Activated CD8-positive, alpha-beta memory T cell treated with anti-CD3 and anti-CD28 coated beads for 1 hour (primary cell): ENCODE measurements around the gene CHCHD3.
A peak's percentile ranks its signal among the peaks of the same experiment; 100 is the strongest.

Experiments used
- DNase-seq, 2 donors: peaks; one replicate each; pipeline ENCODE4 v3.0.0-alpha.2; 2020; ENCODE audit warnings: low read depth in 1 of 2; ENCODE audit errors: extremely low read depth in 1 of 2

Gene CHCHD3

DNA sequence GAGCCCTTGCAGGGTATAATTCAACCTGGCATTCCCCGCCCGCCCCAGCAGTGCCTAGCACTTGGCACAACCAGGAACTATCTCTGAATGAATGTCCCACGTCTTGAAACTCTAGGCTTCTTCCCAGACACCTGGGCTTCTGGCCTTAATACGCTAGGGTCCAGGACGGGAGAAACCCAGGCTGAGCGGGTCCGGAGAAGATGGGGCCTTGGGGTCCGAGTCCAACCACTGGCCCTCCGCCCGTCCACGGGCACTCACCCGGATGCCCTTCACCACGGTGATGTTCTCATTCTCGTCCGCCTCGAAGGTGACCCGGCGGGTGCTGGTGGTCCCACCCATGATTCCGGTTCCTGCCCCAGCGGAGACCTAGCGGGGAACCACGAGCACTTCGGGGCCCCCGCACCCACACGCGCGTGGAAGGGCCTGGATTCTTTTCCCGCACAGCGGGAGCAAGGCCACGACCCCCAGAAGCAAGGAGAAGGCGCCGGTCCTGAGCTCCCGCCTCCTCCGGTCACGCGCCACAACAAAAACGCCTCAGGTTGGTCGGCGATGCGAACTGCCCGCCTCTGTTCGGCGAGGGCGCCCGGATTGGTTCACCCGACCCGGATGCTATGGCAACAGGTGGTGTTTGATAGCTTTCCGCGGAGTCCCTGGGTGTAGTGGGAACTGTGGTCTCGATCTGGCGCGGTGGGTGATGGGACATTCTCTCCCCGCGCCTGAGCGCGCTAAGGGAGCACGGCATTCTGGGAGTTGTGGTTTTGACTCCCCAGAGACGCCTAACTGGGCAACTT lies at the start of gene CHCHD3:
Gene CHCHD3 (minus strand): TSS at position 492 of the 791 bp plus-strand sequence. CDS start 153 bp downstream, at position 339.
- peak; percentile 89 to 92 for DNase-seq

DNA sequence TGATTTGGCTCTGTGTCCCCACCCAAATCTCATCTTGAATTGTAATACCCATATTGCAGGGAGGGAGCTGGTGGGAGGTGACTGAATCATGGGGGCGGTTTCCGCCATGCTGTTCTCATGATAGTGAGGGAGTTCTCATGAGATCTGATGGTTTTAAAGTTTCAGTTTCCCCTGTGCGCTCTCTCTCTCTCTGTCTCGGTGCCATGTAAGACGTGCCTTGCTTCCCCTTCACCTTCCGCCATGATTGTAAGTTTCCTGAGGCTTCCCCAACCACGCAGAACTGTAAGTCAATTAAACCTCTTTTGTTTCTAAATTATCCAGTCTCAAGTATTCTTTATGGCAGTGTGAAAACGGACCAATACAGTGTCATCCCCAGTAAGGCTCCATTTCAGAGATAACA lies 48.3 kb upstream of the CHCHD3 start:
- no peak for DNase-seq

DNA sequence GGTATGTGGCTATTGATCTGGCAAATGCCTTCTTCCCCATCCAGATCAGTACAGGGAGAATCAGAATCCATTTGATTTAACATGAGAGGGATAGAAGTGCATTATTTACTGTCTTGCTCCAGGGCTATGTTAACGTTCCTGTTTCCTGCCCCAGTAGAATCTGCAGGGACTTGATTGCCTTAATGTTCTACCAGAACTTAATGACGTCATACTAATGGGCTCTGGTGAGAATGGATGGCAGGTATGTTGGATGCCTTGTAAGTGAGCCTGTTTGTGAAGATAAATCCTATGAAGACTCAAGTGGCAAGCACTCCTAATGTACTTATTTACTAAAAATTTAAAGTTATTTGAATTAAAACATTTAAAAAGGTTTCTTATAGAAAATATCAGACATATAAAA lies 44.5 kb upstream of the CHCHD3 start:
- no peak for DNase-seq

DNA sequence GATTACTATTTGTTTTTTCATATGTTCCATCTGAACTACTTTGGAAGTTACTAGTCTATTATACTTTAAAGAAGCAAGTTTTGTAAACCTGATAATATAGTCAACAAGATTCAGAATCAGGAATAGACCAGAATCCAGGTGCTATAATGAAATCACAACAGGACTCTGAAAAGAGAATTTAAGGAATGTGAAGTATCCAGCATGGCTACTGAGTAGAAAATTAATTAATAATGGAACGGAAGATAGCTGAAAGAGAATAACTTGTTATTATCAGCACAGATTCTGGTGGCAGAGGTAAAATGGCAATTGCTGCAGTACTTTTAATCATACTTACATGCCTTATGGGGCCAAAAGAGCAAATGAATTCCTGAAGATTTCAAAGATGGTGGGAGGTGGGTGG lies 43.1 kb upstream of the CHCHD3 start:
- DNase-seq, result no peak

DNA sequence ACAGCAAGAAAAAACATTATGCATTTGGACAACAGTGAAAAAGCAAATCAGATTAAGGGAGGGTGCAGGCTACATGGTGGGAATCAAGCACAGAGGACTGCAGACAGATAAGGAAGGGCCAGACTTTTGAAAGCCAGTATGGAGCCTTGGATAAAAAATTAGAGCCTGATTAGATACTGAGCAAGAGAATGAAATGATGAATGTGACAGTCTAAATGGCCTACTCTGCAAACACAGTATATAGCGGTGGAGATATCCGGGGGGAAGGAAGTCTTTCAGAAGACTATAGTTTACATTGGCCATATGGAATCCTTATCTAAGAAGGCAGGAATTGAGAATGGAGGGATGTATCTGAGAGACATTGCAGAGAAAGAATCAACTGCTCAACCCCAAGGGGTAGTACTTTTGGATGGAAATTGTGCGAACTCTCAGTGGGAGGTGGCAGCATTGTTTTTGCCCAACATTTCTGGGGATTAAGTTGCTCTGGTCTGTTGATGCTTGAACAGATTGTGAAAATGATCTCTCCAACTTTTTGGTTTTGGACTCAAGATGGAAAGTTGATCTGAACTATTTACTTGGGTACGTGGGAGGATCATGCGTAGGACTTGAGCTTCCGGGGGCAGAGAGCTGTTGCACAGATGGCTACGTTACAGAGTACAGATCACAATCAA lies 39.4 kb upstream of the CHCHD3 start:
- DNase-seq, result no peak

DNA sequence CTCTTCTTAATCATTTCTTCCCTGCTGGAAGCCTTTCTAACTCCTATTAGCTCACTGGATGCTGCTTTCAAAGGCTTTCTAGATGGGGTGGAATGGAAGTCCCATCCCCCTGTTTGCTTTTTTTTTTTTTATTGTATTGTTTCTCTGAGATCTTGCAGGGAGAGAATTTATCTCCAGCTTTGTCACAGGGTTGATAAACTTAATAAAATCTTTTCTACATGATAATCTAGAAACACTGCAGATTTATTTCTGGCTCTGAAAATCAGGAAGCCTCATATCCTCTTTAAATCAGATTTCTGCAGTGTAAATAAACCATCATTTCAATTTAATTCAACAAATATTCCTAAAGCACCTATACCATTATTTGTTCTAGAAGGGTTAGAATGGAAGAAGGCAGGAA lies 37.2 kb upstream of the CHCHD3 start:
- no peak for DNase-seq

DNA sequence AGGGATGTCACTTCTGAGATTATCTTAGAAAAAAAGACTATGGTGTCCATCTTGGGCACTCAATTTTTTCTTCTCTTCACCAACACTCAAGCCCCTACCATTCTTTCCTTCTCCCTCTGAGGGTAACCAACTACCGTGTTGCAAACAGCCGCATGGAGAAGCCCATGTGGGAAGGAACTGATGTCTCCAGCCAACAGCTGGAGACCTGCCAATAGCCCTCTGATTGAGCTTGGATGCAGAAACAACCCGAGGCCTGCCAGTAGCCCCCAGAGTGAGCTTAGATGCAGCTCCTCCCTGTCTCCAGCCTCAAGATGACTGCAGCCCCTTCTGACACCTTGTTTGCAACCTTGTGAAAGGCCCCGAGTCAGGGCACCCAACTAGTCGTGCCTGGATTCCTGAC lies 36.4 kb upstream of the CHCHD3 start:
- DNase-seq, result no peak

DNA sequence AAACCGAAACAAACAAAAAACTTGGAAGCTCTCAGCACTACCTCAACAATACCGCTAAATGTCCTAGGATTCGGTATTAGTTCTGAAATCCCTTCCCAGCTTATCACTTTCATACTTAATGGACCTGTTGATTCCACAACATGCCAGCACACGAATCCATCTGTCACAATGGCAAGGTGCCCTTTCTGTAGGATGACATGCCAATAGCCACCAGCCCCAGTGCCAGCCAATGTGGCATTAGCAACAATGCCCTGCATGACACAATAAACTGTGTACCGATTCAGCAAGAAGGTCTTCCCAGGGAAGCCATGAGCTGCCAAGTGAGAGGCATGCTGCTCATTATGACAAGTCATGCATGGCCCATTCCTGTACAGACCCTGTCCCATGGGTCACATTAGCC lies 35.6 kb upstream of the CHCHD3 start:
- no peak for DNase-seq

DNA sequence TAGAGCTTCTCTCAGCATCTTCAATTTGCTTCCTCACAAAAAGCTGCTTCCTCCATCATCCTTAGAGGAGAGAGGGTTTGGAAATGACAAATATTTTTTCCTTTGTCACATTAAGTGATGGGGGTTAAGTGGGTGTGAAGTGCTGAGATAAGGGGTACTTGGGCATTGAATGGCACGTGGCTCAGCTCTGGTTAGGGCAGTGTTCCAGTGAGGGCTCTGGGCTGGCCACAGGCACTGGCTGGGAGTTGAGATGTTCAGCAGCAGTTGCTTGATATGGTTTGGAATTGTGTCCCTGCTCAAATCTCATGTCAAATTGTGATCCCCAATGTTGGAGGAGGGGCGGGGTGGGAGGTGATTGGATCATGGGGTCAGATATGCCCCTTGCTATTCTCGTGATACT lies 33.7 kb upstream of the CHCHD3 start:
- DNase-seq, result no peak

DNA sequence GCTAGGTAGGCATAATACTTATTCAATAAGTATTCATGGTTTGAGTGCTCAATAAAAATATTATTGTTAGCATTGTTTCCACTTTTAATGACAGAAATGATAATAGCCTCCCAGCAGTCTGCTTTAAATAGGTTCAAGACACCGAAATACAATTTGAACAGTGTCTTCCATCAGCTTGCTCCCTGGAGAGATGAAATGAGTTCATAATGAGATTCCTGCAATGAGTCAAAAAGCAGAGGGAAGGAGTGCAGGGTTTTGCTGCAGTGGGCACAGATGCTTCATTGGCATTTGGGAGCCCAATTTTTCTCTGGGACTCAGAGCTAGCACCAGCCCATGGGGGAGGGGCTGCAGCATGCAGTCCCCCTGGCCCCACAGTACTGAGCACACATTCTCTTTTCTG lies 32.6 kb upstream of the CHCHD3 start:
- DNase-seq, result no peak

DNA sequence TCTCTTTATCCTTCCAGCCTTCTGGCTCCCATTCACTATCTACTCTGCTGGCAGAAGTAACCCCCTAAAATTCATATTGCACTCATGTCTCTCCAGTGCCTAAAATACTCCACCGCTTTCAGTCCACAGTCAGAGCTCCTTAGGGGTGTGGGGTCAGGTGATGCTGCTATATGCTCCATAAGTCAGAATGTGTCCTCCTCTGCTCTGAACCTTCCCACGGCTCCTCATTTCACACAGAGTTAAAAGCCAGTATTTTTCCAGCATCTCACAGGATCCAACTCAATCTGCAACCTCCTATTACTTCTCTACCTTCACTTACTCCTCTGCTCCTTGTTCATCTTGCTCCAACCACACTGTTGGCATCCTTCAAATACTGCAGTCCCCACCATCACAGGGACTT lies 31.1 kb upstream of the CHCHD3 start:
- no peak for DNase-seq

DNA sequence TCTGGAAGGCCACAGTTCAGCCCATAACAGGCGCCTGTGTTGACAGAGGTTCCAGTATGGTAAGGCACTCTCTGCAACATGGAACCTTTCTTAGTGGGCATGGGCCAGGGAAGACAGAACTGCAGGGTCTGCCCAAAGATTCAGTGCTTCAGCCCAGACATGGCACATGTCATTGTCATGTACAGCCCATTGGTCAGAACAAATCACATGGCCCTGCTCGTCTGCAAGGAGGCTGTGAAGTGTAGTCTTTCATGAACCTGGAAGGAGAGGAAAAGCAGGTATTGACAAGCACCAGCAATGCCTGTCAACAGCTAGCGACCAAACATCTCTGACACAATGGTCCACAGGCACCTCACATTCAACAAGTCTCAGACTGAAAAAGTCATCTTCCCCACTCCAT lies 30.4 kb upstream of the CHCHD3 start:
- no peak for DNase-seq

DNA sequence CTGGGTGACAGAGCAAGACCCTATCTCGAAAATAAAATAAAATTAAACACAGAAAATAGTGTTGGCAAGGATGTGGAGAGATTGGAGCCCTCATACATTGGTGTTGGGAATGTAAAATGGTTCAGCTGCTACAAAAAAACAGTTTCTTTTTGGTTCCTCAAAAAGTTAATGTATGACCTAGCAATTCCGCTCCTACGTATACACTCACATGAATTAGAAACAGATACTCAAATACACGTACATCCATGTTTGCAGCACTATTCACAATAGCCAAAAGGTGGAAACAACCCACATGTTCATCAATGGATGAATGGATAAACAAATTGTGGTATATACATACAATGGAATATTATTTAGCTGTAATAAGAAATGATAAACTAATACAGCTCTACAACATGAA lies 28.4 kb upstream of the CHCHD3 start:
- no peak for DNase-seq

DNA sequence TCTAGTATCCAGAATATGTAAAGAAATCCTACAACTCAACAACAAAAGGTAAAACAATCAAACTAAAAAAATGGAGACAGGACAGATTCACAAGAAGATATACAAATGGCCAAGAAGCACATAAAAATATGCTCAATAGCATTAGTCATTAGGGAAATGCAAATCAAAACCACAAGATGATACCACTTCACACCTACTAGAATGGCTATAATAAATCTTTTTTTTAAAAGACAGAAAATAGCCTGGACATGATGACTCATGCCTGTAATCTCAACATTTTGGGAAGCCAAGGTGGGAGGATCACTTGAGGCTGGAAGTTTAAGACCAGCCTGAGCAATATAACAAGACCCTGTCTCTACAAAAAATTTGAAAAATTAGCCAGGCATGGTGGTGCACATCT lies 27.9 kb upstream of the CHCHD3 start:
- DNase-seq, result no peak

DNA sequence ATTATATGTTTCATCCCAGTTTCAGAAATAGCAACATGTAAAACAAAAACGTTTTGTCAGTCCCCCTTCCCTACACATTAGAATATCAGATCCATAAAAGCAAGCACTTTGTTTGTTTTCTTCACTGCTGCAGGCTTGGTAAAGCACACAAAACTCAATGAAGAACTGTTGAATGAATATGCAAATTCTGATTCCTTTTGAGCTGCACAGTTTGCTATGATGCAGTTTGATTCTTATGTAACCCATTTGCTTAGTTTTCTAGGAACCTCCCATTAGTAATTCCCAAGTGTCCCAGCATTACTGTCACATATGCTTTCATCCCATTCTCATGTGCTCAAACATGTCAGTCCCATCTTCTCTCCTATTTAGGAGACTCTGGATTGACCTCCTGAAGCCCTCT lies 26.1 kb upstream of the CHCHD3 start:
- no peak for DNase-seq

DNA sequence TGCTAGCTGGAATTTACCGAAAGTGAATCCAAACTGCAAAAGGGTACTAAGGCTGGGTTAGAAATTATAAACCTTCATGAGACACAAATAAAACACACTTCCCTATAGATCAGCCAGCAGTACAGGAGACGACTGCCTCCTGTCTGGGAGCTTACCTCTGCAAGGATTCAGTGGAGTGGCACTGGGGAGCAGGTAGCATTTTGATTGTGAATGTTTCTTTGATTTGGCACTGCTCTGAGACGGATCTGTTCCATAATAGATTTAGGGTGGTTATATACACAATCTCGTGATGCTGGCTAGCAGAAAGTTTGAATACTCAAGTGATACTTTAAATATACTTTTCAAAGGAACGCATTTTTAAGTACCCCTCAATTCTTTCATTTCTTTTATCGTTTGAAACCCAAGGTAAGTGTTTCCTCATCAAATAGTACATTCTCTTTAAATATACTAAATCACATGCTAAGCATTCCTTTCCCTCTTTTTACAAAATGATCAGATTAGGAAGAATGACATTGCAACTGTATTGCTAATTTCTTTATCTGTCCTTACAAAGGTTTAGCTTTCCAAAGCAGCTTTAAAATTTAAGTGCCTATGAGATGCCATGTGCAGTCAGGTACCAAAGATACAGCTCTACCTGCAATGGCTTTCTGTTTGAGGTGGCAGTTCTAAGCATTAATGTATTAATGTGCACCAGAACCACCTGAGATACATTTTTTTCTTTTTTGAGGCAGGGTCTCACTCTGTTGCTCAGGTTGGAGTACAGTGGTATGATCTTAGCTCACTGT lies 20.6 kb upstream of the CHCHD3 start:
- no peak for DNase-seq

DNA sequence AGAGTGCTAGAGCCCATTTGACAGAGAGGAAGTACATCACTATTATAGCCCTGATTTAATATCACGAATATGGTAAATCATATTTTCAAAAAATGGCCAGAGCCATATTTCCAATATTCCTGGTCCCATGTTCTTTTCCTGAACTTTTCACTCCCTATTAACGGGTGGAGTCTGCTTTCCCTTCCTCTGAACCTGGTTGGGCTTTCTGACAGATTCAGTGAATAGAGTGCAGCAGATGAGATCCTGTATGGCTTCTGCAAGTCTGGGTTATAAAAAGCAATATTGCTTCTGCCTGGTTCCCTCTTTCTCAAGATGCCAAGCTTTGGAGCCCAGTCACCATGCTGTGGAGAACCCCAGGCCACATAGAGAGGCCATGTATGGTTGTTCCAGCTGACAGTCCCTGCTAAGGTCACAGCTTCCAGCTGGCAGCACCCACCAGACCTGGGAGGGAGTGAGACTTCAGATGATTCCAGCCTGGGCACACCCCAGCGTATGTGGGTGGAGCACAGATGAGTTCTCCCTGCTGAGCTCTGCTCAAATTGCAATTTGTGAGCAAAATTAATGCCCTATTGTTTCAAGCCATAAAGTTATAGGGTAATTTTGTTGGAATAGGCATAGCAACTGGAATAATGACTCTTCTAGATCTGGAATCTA lies 17.9 kb upstream of the CHCHD3 start:
- no peak for DNase-seq

DNA sequence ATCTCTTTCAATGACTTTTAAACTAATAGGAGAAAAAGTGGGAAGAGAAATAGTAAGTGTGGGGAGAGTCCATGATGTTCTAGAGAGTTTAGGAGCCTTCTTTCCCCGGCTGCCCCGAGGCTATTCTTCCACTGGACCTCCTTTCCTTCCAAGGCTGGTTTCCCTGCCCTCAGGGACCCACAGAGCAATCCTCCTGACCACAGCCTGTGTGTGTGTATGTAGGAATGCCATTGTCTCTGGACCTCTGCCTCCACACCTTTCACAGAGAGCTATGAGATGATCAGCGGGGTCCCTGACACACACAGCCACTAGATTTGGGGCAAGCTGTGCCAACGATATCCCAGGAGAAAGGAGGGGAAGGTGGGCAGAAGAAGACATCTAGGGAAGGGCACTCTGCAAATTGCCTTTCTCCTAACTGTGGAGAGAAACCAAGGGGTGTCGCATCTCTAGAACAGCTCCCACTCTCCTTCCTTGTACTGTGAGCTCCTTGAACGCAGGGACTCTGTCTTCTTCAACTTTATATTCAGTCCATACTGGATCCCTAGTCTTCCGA lies 13.3 kb upstream of the CHCHD3 start:
- DNase-seq, result no peak

DNA sequence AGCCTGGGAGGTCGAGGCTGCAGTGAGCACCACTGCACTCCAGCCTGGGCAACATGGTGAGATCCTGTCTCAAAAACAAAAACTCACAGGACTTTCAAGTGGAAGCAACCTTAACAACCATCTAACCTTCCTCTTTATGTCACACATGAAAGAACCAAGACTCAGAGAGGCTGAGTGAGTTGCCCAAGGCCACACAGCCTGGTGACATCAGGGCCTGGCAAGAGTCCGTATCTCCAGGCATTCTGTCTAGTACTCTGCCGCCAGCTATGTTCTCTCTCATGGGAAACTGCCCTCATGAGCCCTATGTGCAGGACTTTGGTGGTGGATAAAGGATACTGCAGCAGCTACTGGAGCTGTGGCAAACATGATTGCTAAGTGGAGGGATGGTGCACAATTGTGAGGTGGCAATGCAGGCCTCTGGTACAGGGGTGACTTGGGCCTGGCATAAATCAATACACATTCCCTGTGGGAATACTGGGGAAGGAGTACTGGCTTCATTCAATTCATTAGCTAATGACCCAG lies 10.1 kb upstream of the CHCHD3 start:
- DNase-seq, result no peak

DNA sequence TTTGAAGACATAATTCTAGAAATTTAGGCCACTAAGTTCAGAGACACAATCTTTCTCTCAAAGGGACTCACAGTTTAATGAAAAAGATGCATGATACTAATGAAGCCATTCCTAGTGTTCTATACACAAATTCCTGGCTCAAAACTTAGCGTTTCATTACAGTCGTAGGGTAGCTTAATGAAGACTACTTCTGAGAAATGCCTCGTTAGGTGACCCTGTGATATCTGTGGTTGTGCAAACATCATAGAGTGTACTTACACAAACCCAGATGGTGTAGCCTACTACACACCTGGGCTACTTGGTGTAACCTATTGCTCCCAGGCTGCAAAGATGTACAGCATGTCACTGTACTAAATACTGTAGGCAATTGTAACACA lies 488 bp upstream of the CHCHD3 start:
- no peak for DNase-seq

DNA sequence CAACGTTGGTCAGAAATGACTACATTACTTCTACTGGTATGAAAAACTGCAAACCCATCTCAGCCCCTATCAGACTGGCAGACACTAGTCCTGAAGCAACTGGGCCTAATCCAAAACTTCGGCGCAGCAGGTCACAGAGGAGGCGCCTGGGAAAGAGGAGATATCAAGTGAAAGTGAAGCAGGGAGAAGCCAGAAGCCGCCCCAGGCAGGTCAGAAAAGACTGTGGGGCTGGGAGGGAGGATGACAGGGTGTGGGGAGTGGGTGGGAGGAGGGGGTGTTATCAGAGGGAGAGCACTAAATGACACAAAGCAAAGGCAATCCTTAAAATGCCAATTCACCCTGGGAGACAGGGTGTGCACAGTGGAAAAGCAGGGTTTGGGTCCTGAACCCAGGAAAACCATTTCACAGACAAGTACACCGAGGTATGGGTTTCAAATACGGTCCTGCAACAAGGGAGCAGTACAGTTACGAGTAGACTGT lies 731 bp downstream of the CHCHD3 start:
- no peak for DNase-seq
